ENCODE results near the gene ZNF142. TPM values are rescaled to one million over a fixed set of nuclear protein-coding genes. Genes with fewer than 3 reads are reported as not detected.

ZNF142 gene
- total and polyA plus RNA-seq, 2 of the 4 experiments (the other 2 are of a cell fraction), result 4.3 to 9.7 TPM

- TF ChIP-seq POLR2A (IDR thresholded peaks at IDR 0.05; ENCODE audit: low read depth, low read length), result no peak
- TF ChIP-seq FOS (IDR thresholded peaks at IDR 0.05; ENCODE audit: low read depth, low read length), result no peak
- no peak for TF ChIP-seq BHLHE40 (IDR thresholded peaks at IDR 0.05; ENCODE audit: low read depth, low read length)
- no peak for TF ChIP-seq MXI1 (IDR thresholded peaks at IDR 0.05; ENCODE audit: borderline replicate concordance, low read depth, low read length)
- no peak for TF ChIP-seq SMC3 (IDR thresholded peaks at IDR 0.05; ENCODE audit: low read depth, low read length)
- no peak for TF ChIP-seq MAZ (IDR thresholded peaks at IDR 0.05; ENCODE audit: borderline replicate concordance, low read depth, low read length)
- no peak for TF ChIP-seq RFX5 (IDR thresholded peaks at IDR 0.05; ENCODE audit: low read depth, low read length)
- no peak for TF ChIP-seq CTCF (conservative IDR thresholded peaks at IDR 0.05; ENCODE audit: low read depth, low read length)
- no peak for TF ChIP-seq ELK1 (IDR thresholded peaks at IDR 0.05; ENCODE audit: borderline replicate concordance, low read depth, low read length)
- no peak for TF ChIP-seq MAFK (IDR thresholded peaks at IDR 0.05; ENCODE audit: low read depth, low read length)
- no peak for TF ChIP-seq CHD1 (IDR thresholded peaks at IDR 0.05; ENCODE audit: low read depth, low read length)
- TF ChIP-seq RCOR1 (IDR thresholded peaks at IDR 0.05; ENCODE audit: insufficient replicate concordance, low read length), result no peak
- TF ChIP-seq CEBPB (IDR thresholded peaks at IDR 0.05; ENCODE audit: low read depth, low read length), result no peak
- no peaks in the 10 kb centered on the region for H3K27me3 ChIP-seq (ENCODE audit: control insufficient read depth, insufficient read depth, low read length)
- intact Hi-C loops (cut with micrococcal nuclease) (no loop called here), dilution Hi-C loops (cut with HindIII; ENCODE audit: low sequenced_read_pairs, unreplicated experiment) (no loop called here), in situ Hi-C loops (cut with MboI; ENCODE audit: low sequenced_read_pairs) (no loop called here)
- no CpG with 5 or more reads among the region's 3 CpGs for WGBS, 2 experiments (ENCODE audit: extremely low coverage in 2 of 2, insufficient read length in 1 of 2)
- no peak overlapping the region for H3K18ac ChIP-seq (ENCODE audit: low read depth, low read length)
- ATAC-seq (ENCODE audit: low read depth) (no peak), DNase-seq (no peak)
- ChIA-PET CTCF (no interaction called here), POLR2A (ENCODE audit: unreplicated experiment) (no interaction called here)
- H3K9me3 ChIP-seq (ENCODE audit: control insufficient read depth, insufficient read depth, low read length), result no peaks in the 10 kb centered on the region
- no peak overlapping the region for H4K8ac ChIP-seq (ENCODE audit: low read depth in 2 of 2, low read length in 2 of 2)
- no peak overlapping the region for H2BK5ac ChIP-seq (ENCODE audit: low read depth, low read length, poor library complexity, severe bottlenecking)
- no peak overlapping the region for H3K4ac ChIP-seq (ENCODE audit: low read depth, low read length)
- 0 out of 2 replicates have a peak, but pooled peaks cover 3% of the 10 kb centered on the region for H3K9me1 ChIP-seq (ENCODE audit: insufficient read depth, low read length)
- H4K91ac ChIP-seq (ENCODE audit: insufficient read depth, low read depth, low read length), result no peak overlapping the region
- BruUV-seq (replicated peaks), result no TSS peak
- H3K79me1 ChIP-seq (ENCODE audit: low read depth in 1 of 2, low read length in 2 of 2), result no peaks in the 10 kb centered on the region
- no peaks in the 10 kb centered on the region; the same call in 1 of the 2 replicates for H3K4me1 ChIP-seq (ENCODE audit: control insufficient read depth, insufficient read depth, low read length)
- no peak overlapping the region for H3K14ac ChIP-seq (replicated peaks; ENCODE audit: low read depth, low read length)
- no peak overlapping the region for H2AK5ac ChIP-seq (ENCODE audit: low read depth, low read length)
- no peak overlapping the region for H3K9ac ChIP-seq (ENCODE audit: low read depth, low read length)
- H3K4me2 ChIP-seq (ENCODE audit: low read depth, low read length), result no peak overlapping the region
- H3K36me3 ChIP-seq (ENCODE audit: control insufficient read depth, insufficient read depth, low read length), result no peaks in the 10 kb centered on the region
- no peaks in the 10 kb centered on the region for H4K20me1 ChIP-seq (ENCODE audit: insufficient read depth, low read length)
- no peak overlapping the region for H3K23ac ChIP-seq (ENCODE audit: low read depth, low read length)
- H3K27ac ChIP-seq (ENCODE audit: insufficient read depth, low read length), result no peak overlapping the region
- H2AFZ ChIP-seq (replicated peaks; ENCODE audit: low read length, poor library complexity), result no peak overlapping the region
- no peak overlapping the region for H4K5ac ChIP-seq (ENCODE audit: low read depth, low read length)
- H2AK9ac ChIP-seq (replicated peaks; ENCODE audit: low read depth, low read length, poor library complexity), result no peak overlapping the region
- no peak overlapping the region for H2BK20ac ChIP-seq (ENCODE audit: low read depth, low read length)
- H2BK120ac ChIP-seq (ENCODE audit: low read depth, low read length), result no peak overlapping the region
- H2BK15ac ChIP-seq (ENCODE audit: low read depth, low read length), result no peak overlapping the region
- no peak overlapping the region for H3K56ac ChIP-seq (ENCODE audit: extremely low read depth, insufficient read depth, low read length)
- H3K4me3 ChIP-seq (ENCODE audit: insufficient read depth, low read depth, low read length), result no peak overlapping the region
These were observed 36.1 kb downstream of the ZNF142 start for GRCh38 chr2:218623366-218623705.
